Endothelial cell (in vitro differentiated cells): ENCODE results near the gene ZNF329. TPM values are rescaled to one million over a fixed set of nuclear protein-coding genes. Genes with fewer than 3 reads are reported as not detected.

Experiments
- DNase-seq: peaks from one replicate; pipeline ENCODE4 v3.0.0; 2021; ENCODE audit warnings: low spot score
- H3K27ac Mint-ChIP-seq: one replicate; pipeline ENCODE4 v1.8.0; 2021; ENCODE audit warnings: mixed read lengths, inconsistent platforms; ENCODE audit not compliant: unreplicated experiment
- H3K27me3 Mint-ChIP-seq: one replicate; pipeline ENCODE4 v1.8.0; 2021; ENCODE audit warnings: mild to moderate bottlenecking, moderate library complexity, mixed read lengths, inconsistent platforms; ENCODE audit not compliant: unreplicated experiment
- H3K36me3 Mint-ChIP-seq: one replicate; pipeline ENCODE4 v1.8.0; 2021; ENCODE audit warnings: mild to moderate bottlenecking, low read depth, mixed read lengths, inconsistent platforms; ENCODE audit not compliant: unreplicated experiment
- H3K4me1 Mint-ChIP-seq: one replicate; pipeline ENCODE4 v1.8.0; 2021; ENCODE audit warnings: mild to moderate bottlenecking, mixed read lengths, inconsistent platforms; ENCODE audit not compliant: unreplicated experiment
- H3K4me3 Mint-ChIP-seq: one replicate; pipeline ENCODE4 v1.8.0; 2021; ENCODE audit warnings: mild to moderate bottlenecking, mixed read lengths, inconsistent platforms; ENCODE audit not compliant: unreplicated experiment
- H3K9me3 Mint-ChIP-seq: one replicate; pipeline ENCODE4 v1.8.0; 2021; ENCODE audit warnings: mixed read lengths, inconsistent platforms; ENCODE audit not compliant: unreplicated experiment
- long read RNA-seq: library from polyadenylated mRNA; unstranded; transcript quantifications from one replicate; pipeline ENCODE4 v2.0.0, GENCODE V29; 2020; ENCODE audit not compliant: unreplicated experiment
- total RNA-seq: library from RNA; stranded (reverse); fragmentation: NEBNext Ultra II Directional; extraction: Animal tissue kit (Norgen Biotek cat#: 25700); gene quantifications from one replicate; pipeline ENCODE4 v1.2.1, GENCODE V29; 2021; ENCODE audit not compliant: unreplicated experiment
- TF ChIP-seq, protein P1 (sequence below): fragments of 200-600 bp; sonication (generic); IDR thresholded peaks from one replicate; pipeline ENCODE4 v1.5.0; 2021; ENCODE audit warnings: antibody characterized with exemption; ENCODE audit not compliant: unreplicated experiment

Gene ZNF329
- 14.9 TPM for total RNA-seq
- long read RNA-seq, partial matches to known transcripts, result 1 of 3 reads
- long read RNA-seq, other reads (novel, unspliced or antisense), result 1 of 3 reads

DNA sequence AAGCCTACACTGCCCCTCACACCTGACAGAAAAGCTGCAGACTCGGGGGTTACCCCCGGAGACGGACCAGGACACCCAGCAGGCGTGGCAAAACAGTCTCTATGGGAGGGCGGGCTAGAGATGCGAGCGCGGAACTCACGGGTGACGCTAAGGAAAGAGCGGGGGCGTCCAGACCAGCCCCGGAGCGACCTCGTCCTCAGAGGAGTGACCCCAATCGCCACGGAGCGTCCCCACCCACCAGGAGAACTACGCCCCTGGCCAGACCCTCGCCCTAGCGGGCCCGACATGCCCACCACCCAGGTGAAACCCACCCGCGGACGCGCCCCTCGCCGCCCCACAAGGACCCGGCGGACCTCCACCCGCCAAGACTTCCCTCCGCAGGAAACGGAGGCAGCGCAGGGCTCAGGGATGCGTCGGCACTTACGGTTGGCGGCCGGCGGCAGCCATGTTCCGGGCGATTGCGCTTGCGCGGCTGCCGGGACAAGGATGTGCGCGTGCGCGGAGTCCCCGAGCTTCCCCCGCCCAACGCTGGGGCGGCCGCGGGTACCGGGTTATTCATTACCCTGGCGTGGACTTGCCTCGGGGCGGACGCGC, at the start of gene ZNF329:
Gene ZNF329 (minus strand): TSS at position 462 of the 594 bp plus-strand sequence. CDS start 21,286 bp downstream, outside the sequence.
- Mint-ChIP-seq H3K36me3 (peaks cover 31% of the 10 kb centered on the region), H3K4me1 (peaks cover 4% of the 10 kb centered on the region), H3K9me3 (peaks cover 17% of the 10 kb centered on the region), H3K27me3 (peaks cover 8% of the 10 kb centered on the region), H3K27ac (peak within 1 kb of the TSS; percentile 87), H3K4me3 (peak within 1 kb of the TSS; percentile 92)
- TF ChIP-seq, protein P1, sequence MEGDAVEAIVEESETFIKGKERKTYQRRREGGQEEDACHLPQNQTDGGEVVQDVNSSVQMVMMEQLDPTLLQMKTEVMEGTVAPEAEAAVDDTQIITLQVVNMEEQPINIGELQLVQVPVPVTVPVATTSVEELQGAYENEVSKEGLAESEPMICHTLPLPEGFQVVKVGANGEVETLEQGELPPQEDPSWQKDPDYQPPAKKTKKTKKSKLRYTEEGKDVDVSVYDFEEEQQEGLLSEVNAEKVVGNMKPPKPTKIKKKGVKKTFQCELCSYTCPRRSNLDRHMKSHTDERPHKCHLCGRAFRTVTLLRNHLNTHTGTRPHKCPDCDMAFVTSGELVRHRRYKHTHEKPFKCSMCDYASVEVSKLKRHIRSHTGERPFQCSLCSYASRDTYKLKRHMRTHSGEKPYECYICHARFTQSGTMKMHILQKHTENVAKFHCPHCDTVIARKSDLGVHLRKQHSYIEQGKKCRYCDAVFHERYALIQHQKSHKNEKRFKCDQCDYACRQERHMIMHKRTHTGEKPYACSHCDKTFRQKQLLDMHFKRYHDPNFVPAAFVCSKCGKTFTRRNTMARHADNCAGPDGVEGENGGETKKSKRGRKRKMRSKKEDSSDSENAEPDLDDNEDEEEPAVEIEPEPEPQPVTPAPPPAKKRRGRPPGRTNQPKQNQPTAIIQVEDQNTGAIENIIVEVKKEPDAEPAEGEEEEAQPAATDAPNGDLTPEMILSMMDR, result no peak
- DNase-seq, result peak; percentile 91

DNA sequence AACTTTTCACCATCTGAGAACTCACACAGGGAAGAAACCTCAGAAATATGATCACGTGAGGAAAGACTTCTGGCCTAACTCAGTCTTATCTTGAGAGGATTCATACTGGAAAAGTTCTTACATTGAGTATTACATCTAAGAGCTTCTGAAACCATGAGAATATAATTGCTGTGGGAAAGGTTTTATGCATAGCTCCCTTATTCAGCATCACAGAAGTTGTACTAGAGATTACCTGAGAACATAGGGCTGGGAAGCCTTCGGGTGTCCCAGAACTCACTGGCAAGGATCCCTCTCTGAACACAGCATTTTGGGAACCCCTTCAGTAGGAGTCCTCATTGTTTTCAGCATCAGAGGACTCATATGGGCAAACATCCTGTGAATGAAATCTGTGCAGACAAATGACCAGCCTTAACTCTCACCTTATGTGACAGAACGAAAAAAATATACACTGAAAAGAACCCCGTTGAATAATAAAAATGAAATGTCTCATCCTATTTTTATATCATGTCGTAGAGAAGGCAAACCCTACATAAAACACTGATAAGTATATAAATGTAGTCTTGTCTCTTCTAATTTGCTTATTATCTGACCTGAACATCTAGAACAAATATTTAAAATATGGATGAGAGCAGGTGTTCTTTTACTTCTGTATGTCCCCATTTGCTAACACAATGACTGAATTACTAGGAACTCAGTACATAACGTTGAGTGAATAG, 46.5 kb upstream of the ZNF329 start:
- Mint-ChIP-seq H3K36me3 (peaks cover 95% of the 10 kb centered on the region), H3K27me3 (peaks cover 23% of the 10 kb centered on the region), H3K4me3 (peak overlapping the region; percentile 81), H3K4me1 (no peaks in the 10 kb centered on the region), H3K9me3 (peaks cover 85% of the 10 kb centered on the region), H3K27ac (no peak overlapping the region)
- no peak for DNase-seq
- TF ChIP-seq, protein P1, result no peak

DNA sequence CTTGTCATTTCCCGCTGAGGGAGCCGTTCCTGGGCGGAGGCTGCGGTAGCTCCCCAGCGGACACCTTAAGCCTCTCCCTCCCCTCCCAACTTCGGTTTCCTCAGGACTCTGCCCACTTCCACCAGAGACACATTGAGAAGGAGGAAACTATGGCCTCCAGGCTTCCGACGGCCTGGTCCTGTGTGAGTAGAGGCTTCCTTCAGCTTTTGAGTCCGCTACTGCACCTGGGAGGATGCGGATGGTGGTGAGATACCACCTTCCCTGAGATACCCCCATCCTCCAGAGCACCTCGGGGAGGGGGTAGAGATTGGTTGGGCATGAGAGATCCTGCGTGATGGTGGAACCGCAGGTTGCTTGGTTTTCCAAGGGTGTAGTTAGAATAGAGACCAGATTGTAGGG, 33.2 kb upstream of the ZNF329 start:
- peak overlapping the region; percentile 90 for H3K4me3 Mint-ChIP-seq
- H3K9me3 Mint-ChIP-seq, result peaks cover 33% of the 10 kb centered on the region
- peaks cover 16% of the 10 kb centered on the region for H3K27me3 Mint-ChIP-seq
- TF ChIP-seq, protein P1, result no peak
- peak overlapping the region; percentile 94 for H3K27ac Mint-ChIP-seq
- no peak for DNase-seq
- peaks cover 57% of the 10 kb centered on the region for H3K36me3 Mint-ChIP-seq
- peaks cover 3% of the 10 kb centered on the region for H3K4me1 Mint-ChIP-seq

DNA sequence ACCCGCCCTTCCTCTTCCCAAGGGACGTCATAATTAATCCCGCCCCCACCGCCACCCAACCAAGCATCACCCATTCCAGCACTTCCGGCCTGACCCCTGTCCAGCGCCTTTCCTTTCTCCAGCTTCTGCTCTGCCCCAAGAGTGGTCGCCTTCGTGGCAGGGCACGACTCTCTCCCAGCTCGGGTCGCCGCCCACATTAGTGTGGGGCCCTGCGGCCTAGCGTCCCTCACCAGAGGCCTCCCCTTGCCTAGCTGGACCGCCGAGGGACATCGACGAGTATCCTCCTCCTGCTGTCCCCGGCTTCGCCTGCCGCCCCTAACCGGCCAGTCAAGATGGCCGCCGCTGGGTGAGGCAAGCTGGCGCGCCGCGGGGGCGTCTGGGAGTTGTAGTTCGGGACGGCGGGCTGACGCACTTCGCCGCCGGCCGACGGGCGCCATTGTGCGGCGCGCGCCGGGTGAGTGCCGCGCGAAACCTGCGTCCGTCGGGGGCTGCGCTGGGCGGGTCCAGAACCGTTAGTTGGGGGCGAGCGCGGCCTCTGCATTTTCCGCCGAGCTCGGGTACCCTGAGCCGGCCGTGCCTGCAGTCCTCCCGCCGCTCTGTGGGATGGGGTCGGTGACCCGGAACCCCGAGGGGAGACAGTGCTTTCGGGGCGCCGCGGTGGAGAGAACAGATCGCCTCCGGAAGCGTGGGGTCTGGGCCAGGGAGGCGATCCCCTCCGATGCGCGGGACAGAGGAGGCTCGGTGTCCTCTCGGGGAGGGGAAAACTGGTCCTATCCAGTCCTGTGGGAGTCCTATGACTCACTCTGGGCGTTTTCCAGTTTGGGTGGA, 32.6 kb upstream of the ZNF329 start, which contains the start of gene ZNF274:
Gene ZNF274 (plus strand): TSS at position 73 of the 828 bp plus-strand sequence. CDS start 905 bp downstream, outside the sequence.
- peaks cover 60% of the 10 kb centered on the region for H3K36me3 Mint-ChIP-seq
- H3K27me3 Mint-ChIP-seq, result peaks cover 16% of the 10 kb centered on the region
- DNase-seq, result peak; percentile 95
- TF ChIP-seq, protein P1, result no peak
- H3K4me1 Mint-ChIP-seq, result peaks cover 3% of the 10 kb centered on the region
- peaks cover 33% of the 10 kb centered on the region for H3K9me3 Mint-ChIP-seq
- peak within 1 kb of the TSS; percentile 90 for H3K4me3 Mint-ChIP-seq
- peak within 1 kb of the TSS; percentile 94 for H3K27ac Mint-ChIP-seq
